NCI-H2107 treated with DMSO at 0.1 percent for 48 hours (cell line): ENCODE results near the gene CXCR6.
"Not testable (repeated sequence)": the region's sequence is repeated elsewhere in the genome, so short reads cannot be mapped to it uniquely, and the experiment has no call there.

Experiments used
- DNase-seq: peaks from one replicate; lab custom pipeline; 2025; ENCODE audit not compliant: unreplicated experiment; lab: John Stamatoyannopoulos, UW

CXCR6 gene

DNA sequence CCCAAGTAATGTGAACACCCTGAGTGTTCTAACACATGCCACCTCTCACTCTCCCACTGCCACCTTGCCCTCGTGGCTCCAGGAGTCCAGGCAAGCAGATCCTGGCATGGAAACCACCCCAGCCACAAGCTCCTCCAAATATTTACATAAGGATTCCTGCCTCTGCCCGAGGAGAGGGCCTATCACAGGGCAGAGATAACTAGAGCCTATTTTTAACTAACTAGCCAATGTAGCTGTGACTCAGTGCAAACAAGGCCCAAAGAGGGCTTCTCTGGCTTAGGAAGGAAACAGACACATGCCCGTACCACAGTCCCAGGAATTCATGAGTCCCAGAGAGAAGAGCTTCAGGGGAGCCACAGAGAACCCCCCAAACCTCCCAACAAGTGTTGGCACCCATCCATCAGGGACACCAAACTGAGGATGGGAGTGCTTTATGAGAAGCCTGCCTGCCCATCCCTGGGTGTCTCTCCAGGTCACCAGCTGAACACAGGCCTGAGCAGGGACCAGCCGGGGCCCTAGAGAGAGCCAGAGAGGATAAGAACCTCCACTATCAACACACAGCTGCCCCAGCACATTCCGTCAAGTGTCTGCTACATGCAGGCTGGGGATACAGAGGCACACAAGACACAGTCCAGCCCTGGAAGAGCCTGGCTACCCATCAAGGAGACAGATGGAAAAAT, 43.2 kb downstream of the CXCR6 start:
- DNase-seq, result no peak

DNA sequence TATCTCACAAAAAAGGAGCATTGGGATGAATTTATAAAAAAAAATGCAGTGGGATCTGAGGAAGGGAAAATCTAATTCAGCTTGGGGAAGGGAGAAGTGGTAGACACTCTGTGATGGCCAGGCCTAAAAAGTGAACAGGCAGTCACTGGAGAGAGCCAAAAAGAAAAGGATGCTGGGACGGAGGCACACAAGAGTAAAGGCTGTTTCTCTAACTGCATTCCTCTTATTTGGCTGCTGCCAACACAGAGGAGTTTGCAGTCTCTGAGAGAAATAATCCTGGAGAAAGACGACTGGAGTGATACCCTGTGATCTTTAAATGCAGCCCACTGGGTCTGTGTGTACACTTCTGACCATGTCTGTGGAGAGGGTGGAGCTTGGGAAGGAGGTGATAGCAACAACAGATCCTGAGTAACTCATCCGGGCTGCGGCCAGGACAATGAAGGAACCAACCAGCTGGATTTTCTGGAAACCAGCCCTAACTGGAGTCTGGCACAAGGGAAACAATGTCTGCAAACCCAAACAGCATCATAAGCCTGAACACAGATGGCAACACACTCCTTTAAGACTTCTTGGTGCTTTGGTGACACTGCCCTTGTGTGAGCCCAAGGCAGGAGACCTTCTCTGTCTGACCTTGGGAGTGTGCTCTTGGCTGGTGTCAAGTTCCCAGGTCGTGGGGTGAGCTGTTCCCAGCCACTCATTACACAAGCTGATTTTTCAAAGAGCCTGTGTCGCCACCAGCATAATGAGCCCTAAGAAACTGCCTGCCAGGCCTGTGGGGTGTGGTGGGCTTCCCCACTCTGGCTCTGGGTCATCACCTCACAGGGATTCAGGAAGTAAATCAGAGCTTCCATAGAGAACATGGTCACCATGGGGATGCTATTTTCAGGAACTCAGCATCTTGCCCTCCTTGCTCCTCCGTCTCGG, 44.4 kb downstream of the CXCR6 start:
- no peak for DNase-seq

DNA sequence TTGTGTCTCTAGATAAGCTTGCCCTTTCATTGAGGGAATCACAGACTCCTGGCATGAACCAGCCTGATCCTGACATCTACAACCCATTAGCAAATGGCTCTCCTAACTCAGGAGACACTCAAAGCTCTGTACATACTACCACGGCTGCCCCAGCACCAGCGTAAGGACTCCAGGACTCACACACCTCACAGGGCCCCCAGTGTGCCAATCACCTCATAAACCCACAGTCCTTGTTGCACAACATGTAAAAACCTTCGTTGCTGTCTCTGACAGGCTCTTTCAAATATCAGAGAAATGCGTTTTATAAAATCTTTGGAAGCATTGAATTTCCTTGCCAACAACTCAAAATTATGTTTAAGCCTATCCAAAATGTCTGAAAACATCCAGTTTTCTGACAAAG, 45.1 kb downstream of the CXCR6 start:
- no peak for DNase-seq

DNA sequence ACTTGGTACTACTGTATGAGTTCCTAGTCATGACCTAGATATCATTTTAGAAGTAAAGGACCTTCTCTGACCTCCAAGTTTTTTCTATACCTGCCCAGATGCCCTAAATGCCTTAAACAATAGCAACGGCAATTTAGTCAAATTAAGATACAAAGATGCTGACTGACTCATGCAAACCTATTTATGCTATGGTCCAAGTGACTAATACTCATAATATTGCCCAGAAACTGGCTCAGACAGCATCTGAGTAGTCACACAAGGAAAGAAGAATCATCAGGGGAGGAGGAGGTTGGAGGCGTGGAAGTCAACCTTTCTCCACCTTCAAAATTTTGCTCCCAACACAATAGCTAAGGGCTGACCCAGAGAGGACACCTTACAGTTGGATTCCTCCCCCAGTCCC, 45.5 kb downstream of the CXCR6 start:
- DNase-seq, result no peak

DNA sequence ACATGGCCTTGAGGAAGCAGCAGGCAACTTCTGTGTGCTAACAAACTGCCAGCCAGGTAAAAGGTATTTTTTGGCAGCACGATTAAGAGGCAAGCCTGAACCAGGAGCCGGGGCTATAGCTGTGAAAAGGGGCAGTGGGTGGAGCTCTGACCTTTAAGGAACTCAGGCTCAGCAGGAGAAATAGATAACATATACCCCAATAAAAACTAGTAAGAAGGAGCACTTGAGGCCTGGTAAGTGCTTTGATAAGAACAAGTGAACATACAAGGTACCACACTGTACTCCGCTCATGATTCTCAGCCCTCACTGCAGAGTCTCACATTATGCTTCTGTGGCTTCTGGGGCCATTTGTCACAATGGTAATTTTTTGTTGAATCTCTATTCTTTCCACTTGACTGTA, 46.9 kb downstream of the CXCR6 start:
- no peak for DNase-seq

DNA sequence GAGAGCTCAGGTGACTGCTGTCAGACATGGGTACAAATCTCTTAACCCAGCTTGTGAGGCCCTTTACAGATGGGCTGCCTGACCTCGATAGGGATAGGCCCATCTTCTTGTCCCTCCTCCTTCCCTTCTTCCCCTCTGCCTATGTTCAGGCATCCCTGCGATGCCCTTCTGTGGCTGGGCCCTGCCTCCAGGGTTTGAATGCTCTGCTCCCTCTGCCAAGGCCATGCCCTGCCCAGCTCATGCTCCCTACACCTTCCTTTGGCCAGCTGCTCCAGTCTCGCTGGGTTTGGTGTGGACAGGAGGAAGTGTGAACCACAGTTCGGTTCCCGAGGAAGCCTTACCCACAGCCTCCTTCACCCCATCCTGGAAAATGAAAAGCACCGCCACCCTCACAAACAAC, 48.1 kb downstream of the CXCR6 start:
- DNase-seq, result no peak

DNA sequence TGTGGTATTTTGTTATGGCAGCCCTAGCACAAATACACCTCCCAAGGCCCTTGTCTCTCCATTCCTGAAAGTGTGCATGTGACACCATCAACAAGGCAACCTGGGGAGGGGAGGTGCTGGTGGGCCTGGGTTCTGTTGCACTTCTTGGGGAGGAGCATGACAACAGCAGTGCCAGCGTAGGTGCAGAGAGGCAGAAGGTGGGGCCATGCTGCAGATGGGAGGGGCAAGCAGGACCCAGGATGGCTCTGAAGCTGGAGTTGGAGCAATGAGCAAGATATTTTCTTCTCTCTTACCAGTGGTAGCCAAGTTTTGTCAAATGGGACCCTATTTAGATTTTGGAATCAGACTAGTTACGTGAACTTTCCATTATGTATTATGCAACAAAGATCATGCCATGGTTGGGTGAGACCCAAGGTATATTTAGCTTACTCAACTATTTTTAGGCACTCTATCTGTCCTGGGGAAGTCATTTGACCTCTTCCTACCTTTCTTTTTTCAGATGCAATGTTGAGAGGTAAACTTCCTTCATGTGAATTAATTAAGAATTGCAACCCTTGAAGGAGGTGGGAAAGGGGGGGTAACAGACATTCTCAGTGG, 49.0 kb downstream of the CXCR6 start:
- no peak for DNase-seq

DNA sequence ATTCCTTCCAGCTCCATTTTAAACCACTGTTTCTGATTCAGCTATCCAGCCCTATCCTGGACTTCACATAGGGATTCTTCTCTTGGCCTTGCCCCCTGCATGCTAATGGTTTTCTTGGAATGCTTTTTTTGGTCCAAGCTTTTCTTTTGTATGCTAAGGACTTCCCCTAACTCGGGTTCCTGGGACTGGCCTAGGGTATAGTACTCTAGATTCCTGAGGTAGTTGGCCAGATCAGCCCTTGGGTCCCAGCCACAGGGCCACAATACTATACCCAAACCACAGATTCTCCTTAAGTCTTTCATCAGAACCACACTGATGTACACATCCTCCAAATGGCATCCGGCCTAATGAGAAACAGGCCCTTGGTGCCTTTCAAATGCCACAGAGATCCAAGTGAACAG, 49.6 kb downstream of the CXCR6 start:
- DNase-seq, result no peak

DNA sequence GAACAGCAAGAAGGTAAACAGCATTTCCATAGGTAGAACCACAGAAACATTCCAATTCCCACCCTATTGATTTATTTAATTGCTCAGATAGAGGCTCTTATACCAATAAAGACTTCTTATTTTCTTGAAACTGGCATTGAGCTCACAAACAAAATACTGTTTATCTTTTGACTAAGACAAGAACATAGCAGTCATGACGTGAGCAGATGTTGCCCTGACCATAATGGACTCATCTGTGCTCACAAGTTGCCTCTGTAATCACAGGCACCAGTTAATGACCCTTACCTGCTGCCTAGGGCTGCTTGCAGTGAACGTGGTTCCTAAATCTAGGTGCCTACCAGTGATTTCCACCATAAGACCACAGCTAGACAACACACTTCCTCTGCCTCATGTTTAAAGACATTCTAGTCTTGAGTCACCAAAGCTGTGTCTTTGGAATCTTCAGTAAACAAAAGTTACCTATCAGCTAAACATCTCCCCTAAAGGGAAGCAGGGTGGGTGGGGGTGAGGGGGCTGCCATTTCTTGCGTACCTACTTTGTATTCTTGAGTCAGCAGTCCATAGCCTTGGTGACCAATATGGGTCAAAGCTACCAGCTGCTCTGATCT, 50.3 kb downstream of the CXCR6 start:
- DNase-seq, result no peak

DNA sequence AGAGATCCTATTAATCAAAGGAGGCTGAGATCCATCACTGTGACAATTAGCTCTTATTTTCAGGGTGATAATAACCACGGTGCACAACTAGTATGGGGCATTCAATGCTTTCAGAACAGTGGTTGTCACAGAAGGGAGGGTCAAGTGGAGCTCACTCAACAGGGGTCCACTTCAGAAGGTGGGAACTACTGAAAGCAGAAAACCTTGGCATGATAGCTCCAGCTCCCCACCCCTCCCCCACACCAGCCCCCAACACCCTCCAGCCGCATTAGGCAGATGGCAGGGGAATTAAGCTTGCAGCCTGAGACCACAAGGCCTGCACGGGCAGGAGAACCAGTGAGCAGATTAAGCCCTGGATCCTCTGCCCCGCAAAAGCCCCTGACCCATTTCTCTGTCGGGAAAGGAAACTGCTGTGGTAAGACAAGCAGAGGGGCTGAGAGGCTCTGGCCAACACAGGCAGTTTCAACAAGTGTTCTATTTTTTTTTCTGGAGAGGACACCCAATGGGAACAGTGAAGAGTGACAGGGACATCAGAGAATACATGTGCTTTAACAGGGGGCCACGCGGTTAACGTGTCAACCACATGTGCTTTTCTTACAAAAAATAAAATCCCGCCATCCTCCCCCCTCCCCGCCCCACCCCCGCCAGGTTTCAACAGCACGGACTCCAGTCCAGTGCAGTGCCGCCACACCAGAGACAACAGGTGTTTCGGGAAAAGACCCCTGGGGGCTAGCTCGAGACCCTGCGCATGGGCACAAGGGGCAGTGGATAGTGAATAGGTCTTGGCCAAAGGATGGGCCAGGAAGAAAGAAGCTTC, 51.4 kb downstream of the CXCR6 start:
- peak; percentile 41 for DNase-seq

DNA sequence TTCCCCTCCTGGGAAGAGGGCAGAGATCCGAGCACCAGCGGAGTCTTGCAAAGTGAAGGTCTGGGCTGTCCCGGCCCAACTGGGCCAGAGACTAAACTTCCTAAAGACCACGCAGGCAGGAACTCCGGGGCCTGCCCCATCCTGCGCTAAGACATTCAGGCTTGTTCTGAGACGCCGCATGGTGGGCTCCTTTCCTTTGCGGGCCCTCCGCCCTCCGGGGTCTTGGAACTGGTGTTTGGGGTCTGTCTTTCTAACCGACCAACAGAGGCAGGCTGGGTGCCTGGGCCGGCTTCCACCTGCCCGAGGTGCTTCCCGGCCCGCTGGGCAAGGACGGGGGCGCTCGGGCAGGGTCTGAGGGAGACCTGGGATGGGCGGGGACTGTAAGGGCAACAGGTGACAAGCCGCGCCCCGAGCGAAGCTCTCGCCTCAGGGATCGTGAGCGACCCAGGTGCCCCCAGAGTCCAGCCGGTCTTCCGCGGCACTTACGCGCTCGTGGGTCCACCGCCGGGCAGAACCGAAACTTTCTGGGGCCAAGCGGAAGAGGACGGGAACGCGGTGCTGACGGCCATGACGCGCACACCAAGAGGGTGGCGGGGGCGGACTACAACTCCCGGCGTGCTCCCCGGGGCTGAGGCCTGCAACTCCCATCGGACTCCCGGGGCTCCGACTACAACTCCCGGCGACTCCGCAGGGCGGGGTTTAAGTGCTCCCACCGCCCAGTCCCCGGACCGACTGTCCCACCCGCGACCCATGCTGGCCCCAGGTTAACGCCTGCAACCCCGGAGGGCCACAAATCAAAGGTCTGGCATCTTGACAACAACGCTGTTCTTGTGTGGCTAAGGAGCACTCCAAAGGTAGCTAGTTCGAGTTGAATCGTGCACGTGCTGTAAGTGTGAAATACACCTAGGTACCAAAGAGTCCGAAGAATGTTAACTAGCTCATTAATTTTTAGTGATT, 52.2 kb downstream of the CXCR6 start, which contains the start of gene FYCO1:
FYCO1 (minus strand) TSS at position 589 of the 957 bp plus-strand sequence. CDS start 10,914 bp downstream, outside the sequence.
- no peak for DNase-seq

DNA sequence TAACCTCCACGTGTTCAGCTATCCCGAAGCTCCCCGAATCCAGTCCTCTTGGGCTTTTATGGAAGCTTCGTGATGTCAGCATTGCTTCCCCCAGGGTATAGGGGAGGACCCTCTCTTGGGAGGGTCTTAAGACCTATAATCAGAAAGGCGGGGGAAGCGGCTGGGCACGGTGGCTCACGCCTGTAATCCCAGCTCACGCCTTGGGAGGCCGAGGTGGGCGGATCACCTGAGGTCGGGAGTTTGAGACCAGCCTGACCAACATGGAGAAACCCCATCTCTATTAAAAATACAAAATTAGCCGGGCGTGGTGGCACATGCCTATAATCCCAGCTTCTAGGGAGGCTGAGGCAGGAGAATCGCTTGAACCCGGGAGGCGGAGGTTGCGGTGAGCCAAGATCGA, 54.2 kb downstream of the CXCR6 start:
- DNase-seq, result not testable (repeated sequence)

DNA sequence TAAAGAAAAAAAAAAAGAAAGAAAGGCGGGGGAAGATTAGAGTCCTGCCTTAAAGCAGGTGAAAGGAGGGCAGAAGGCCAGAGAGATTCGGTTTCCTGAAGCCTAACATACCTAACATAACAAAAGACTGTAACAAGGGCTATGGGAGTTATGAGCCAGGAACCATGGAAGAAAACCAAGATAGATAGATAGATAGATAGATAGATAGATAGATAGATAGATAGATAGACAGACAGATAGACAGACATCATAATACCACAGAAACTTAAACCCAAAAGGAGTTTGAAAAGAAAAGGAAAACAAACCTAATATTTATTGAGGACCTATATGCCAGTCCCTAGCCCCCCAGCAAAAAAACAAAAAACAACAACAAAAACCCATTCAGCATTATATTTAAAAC, 54.7 kb downstream of the CXCR6 start:
- DNase-seq, result no peak
